GM21619 (cell line): ENCODE results near the gene DCAF8.

Experiments used
- ATAC-seq: cut with Tn5 transposase; IDR thresholded peaks from one replicate; pipeline ENCODE4 v1.9.1; 2021; ENCODE audit not compliant: unreplicated experiment

The DCAF8 gene

GRCh38 chr1:160171354-160171753 is 91.0 kb downstream of the DCAF8 start:
- ATAC-seq: no peak

GRCh38 chr1:160169553-160170399 is 92.6 kb downstream of the DCAF8 start:
- ATAC-seq: peak; percentile 79

- no peak for ATAC-seq
Observed at GRCh38 chr1:160168609-160169369, 93.6 kb downstream of the DCAF8 start.

GRCh38 chr1:160168016-160168415 is 94.3 kb downstream of the DCAF8 start:
- ATAC-seq: no peak

GRCh38 chr1:160167580-160167979 is 94.8 kb downstream of the DCAF8 start:
- no peak for ATAC-seq

GRCh38 chr1:160167056-160167455 is 95.3 kb downstream of the DCAF8 start:
- ATAC-seq: no peak

GRCh38 chr1:160166166-160166868 is 96.0 kb downstream of the DCAF8 start:
- no peak for ATAC-seq
